ENCODE results near the gene PRUNE2. TPM values are rescaled to one million over a fixed set of nuclear protein-coding genes. Genes with fewer than 3 reads are reported as not detected.

The PRUNE2 gene
- total and polyA plus RNA-seq, 9 donors, result 2.5 to 45.8 (median 13.7) TPM

- TF ChIP-seq EP300 (IDR thresholded peaks at IDR 0.05) (no peak), CTCF (IDR thresholded peaks at IDR 0.05) (no peak), POLR2A (IDR thresholded peaks at IDR 0.05) (no peak)
- intact Hi-C loops (cut with DNase I), result no loop called here
These were observed 175.1 kb downstream of the PRUNE2 start for GRCh38 chr9:76730801-76731200.

GRCh38 chr9:76729980-76730737 is 175.8 kb downstream of the PRUNE2 start:
- Histone ChIP-seq H3K4me3 (no peak overlapping the region), H3K36me3 (no peaks in the 10 kb centered on the region), H3K27ac (no peak overlapping the region), H3K4me1 (ENCODE audit: insufficient read depth) (no peaks in the 10 kb centered on the region), H3K27me3 (no peaks in the 10 kb centered on the region), H3K9me3 (no peaks in the 10 kb centered on the region)
- intact Hi-C loops (cut with DNase I), result loop anchor here in 1 of 4 donors (10.0 kb wide), 1 partner anchor 895 kb away; no protein-coding TSS in a partner anchor
- no peak for DNase-seq
- no peak for TF ChIP-seq CTCF (IDR thresholded peaks at IDR 0.05)
- whole genome bisulfite sequencing, 3 donors, result 74 to 79% (median 76%) methylated on average over 8 of the region's 8 CpGs

More at GRCh38 chr9:76730801-76731200, 175.1 kb downstream of the PRUNE2 start:
- Histone ChIP-seq H3K27me3 (no peaks in the 10 kb centered on the region), H3K4me3 (no peak overlapping the region), H3K4me1 (ENCODE audit: insufficient read depth) (no peaks in the 10 kb centered on the region), H3K27ac (no peak overlapping the region), H3K9me3 (no peaks in the 10 kb centered on the region), H3K36me3 (no peaks in the 10 kb centered on the region)
- no peak for DNase-seq
- whole genome bisulfite sequencing, 3 donors, result 89 to 96% (median 92%) methylated on average over 6 of the region's 6 CpGs

- no peak for DNase-seq
- intact Hi-C loops (cut with DNase I), result loop anchor here in 1 of 4 donors (10.0 kb wide), 1 partner anchor 894 kb away; no protein-coding TSS in a partner anchor
- 86 to 91% (median 87%) methylated on average over 3 of the region's 3 CpGs for WGBS, 3 donors
These were observed 176.8 kb downstream of the PRUNE2 start for GRCh38 chr9:76729116-76729515.

GRCh38 chr9:76725885-76726284 is 180.0 kb downstream of the PRUNE2 start:
- TF ChIP-seq POLR2A (IDR thresholded peaks at IDR 0.05), result no peak
- no peak for TF ChIP-seq CTCF (IDR thresholded peaks at IDR 0.05)
- no peak for TF ChIP-seq EP300 (IDR thresholded peaks at IDR 0.05)
- 35 to 40% (median 35%) methylated on average over 6 of the region's 6 CpGs for WGBS, 3 donors
- no peak for DNase-seq
- H3K27ac ChIP-seq, result no peak overlapping the region
- no peaks in the 10 kb centered on the region for H3K36me3 ChIP-seq
- H3K9me3 ChIP-seq, result no peaks in the 10 kb centered on the region
- intact Hi-C loops (cut with DNase I), result loop anchor here in 1 of 4 donors (10.0 kb wide), 1 partner anchor 891 kb away; no protein-coding TSS in a partner anchor
- H3K4me3 ChIP-seq, result no peak overlapping the region
- no peaks in the 10 kb centered on the region for H3K27me3 ChIP-seq
- H3K4me1 ChIP-seq (ENCODE audit: insufficient read depth), result no peaks in the 10 kb centered on the region

More at GRCh38 chr9:76729116-76729515, 176.8 kb downstream of the PRUNE2 start:
- Histone ChIP-seq H3K9me3 (no peaks in the 10 kb centered on the region), H3K4me3 (no peak overlapping the region), H3K27ac (no peak overlapping the region), H3K36me3 (no peaks in the 10 kb centered on the region), H3K4me1 (ENCODE audit: insufficient read depth) (no peaks in the 10 kb centered on the region), H3K27me3 (no peaks in the 10 kb centered on the region)
- TF ChIP-seq EP300 (IDR thresholded peaks at IDR 0.05), result no peak
- TF ChIP-seq CTCF (IDR thresholded peaks at IDR 0.05), result no peak
- TF ChIP-seq POLR2A (IDR thresholded peaks at IDR 0.05), result no peak
